Measurements from ENCODE around the gene GSTM3. TPM values are rescaled to one million over a fixed set of nuclear protein-coding genes. Genes with fewer than 3 reads are reported as not detected.

GSTM3 gene
- total RNA-seq, 1 experiment from 2014 or later, result not detected

GRCh38 chr1:109788695-109789521 lies 48.1 kb upstream of the GSTM3 start:
- BruUV-seq (replicated peaks), result no TSS peak
- Mint-ChIP-seq H3K9me3 (ENCODE audit: unreplicated experiment) (no peaks in the 10 kb centered on the region), H3K36me3 (ENCODE audit: insufficient read depth, unreplicated experiment) (no peaks in the 10 kb centered on the region), H3K27me3 (ENCODE audit: insufficient read depth, unreplicated experiment) (no peaks in the 10 kb centered on the region), H3K4me3 (ENCODE audit: unreplicated experiment) (no peak overlapping the region), H3K4me1 (ENCODE audit: insufficient read depth, unreplicated experiment) (peaks cover 23% of the 10 kb centered on the region), H3K27ac (ENCODE audit: low read depth, unreplicated experiment) (no peak overlapping the region)
- intact Hi-C loops (cut with micrococcal nuclease), result no loop called here
- CTCF ChIA-PET, result interaction anchor here (0.6 to 25.8 kb wide), 6 partner anchors 12 to 191 kb away, joined by 3 to 969 read pairs (median 3); partner anchors contain the start of gene AHCYL1
- TF ChIP-seq CTCF (IDR thresholded peaks at IDR 0.05; ENCODE audit: unreplicated experiment), result no peak
- POLR2A ChIA-PET, result no interaction called here
- DNase-seq (ENCODE audit: unreplicated experiment), result no peak

GRCh38 chr1:109787845-109788601 lies 47.2 kb upstream of the GSTM3 start:
- no peak overlapping the region for H3K27ac Mint-ChIP-seq (ENCODE audit: low read depth, unreplicated experiment)
- ChIA-PET POLR2A (interaction anchor here (1.2 kb wide), 1 partner anchor 191 kb away, joined by 4 read pairs; no protein-coding TSS in a partner anchor), CTCF (interaction anchor here (0.6 to 25.8 kb wide), 4 partner anchors 11 to 192 kb away, joined by 3 to 969 read pairs (median 3); partner anchors contain the start of gene AHCYL1)
- no peak for DNase-seq (ENCODE audit: unreplicated experiment)
- no peak overlapping the region for H3K4me3 Mint-ChIP-seq (ENCODE audit: unreplicated experiment)
- no peaks in the 10 kb centered on the region for H3K9me3 Mint-ChIP-seq (ENCODE audit: unreplicated experiment)
- H3K27me3 Mint-ChIP-seq (ENCODE audit: insufficient read depth, unreplicated experiment), result no peaks in the 10 kb centered on the region
- no peaks in the 10 kb centered on the region for H3K36me3 Mint-ChIP-seq (ENCODE audit: insufficient read depth, unreplicated experiment)
- no TSS peak for BruUV-seq (replicated peaks)
- peaks cover 24% of the 10 kb centered on the region for H3K4me1 Mint-ChIP-seq (ENCODE audit: insufficient read depth, unreplicated experiment)
- no peak for TF ChIP-seq CTCF (IDR thresholded peaks at IDR 0.05; ENCODE audit: unreplicated experiment)
- intact Hi-C loops (cut with micrococcal nuclease), result no loop called here

- Mint-ChIP-seq H3K36me3 (ENCODE audit: insufficient read depth, unreplicated experiment) (no peaks in the 10 kb centered on the region), H3K9me3 (ENCODE audit: unreplicated experiment) (no peaks in the 10 kb centered on the region), H3K4me1 (ENCODE audit: insufficient read depth, unreplicated experiment) (peaks cover 31% of the 10 kb centered on the region), H3K27ac (ENCODE audit: low read depth, unreplicated experiment) (no peak overlapping the region), H3K27me3 (ENCODE audit: insufficient read depth, unreplicated experiment) (no peaks in the 10 kb centered on the region), H3K4me3 (ENCODE audit: unreplicated experiment) (no peak overlapping the region)
- TF ChIP-seq CTCF (IDR thresholded peaks at IDR 0.05; ENCODE audit: unreplicated experiment), result no peak
- ChIA-PET CTCF (interaction anchor here (0.6 to 25.8 kb wide), 6 partner anchors 10 to 420 kb away, joined by 3 to 969 read pairs (median 4); partner anchors contain the start of gene AHCYL1), POLR2A (interaction anchor here (1.2 kb wide), 1 partner anchor 192 kb away, joined by 4 read pairs; no protein-coding TSS in a partner anchor)
- intact Hi-C loops (cut with micrococcal nuclease), result no loop called here
- peak; percentile 49 for DNase-seq (ENCODE audit: unreplicated experiment)
- BruUV-seq (replicated peaks), result no TSS peak
These were observed 46.5 kb upstream of the GSTM3 start for GRCh38 chr1:109787211-109787844.
